ENCODE results near the gene APOL3. TPM values are rescaled to one million over a fixed set of nuclear protein-coding genes. Genes with fewer than 3 reads are reported as not detected.

Gene APOL3
- total and polyA plus RNA-seq, 10 of the 15 experiments (the other 5 are each of a cell fraction or from before 2014, with no cell fraction given), result 6.9 to 66.8 (median 48.5) TPM

DNA sequence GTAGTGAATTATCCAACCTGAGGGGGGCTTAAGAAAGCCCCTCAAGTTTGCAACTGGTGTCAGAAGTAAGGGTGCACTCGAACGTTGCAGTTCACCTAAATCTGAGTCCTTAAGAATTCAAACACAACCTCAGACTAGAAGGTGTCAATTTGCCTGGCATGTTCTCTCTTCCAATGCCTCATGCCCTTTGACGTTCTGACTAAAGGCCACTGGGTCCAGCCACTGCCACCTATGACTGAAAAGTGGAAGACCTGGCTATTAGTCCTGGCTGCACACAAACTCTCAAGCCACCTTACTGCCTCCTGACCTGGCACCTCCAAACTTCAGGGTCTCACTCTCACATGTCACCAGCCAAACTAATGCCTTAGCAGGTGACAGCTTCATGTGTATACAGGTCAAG is 33.0 kb upstream of the APOL3 start:
- no peak overlapping the region for H3K27ac ChIP-seq (ENCODE audit: control insufficient read depth, insufficient read depth)
- no peak overlapping the region for H2AFZ ChIP-seq (ENCODE audit: control insufficient read depth, low read depth, low read length)
- no peak for DNase-seq (ENCODE audit: low read depth, low spot score)
- no peaks in the 10 kb centered on the region for H3K36me3 ChIP-seq (ENCODE audit: control insufficient read depth in 2 of 2, insufficient read depth in 2 of 2, low read length in 1 of 2)
- H3K4me3 ChIP-seq, result no peak overlapping the region
- peaks cover 12% of the 10 kb centered on the region for H3K4me1 ChIP-seq (ENCODE audit: control insufficient read depth, insufficient read depth, low read length)
- no peaks in the 10 kb centered on the region for H3K9me3 ChIP-seq (replicated peaks; ENCODE audit: control insufficient read depth, insufficient read depth, low read length)
- WGBS (ENCODE audit: insufficient coverage, insufficient replicate concordance, low lambda C conversion rate, missing lambda C conversion rate), result 15% methylated on average over 3 of the region's 3 CpGs
- ATAC-seq, result no peak
- H3K27me3 ChIP-seq (replicated peaks in 1 of 2; ENCODE audit: control insufficient read depth in 2 of 2, insufficient read depth in 2 of 2, low read length in 1 of 2), result no peaks in the 10 kb centered on the region; a peak in 1 of 4 replicates
- BruUV-seq (replicated peaks), result no TSS peak
- no peak overlapping the region for H3K4me2 ChIP-seq (ENCODE audit: control insufficient read depth, insufficient read depth)
- in situ Hi-C loops (cut with MboI) (loop anchor here (5.0 kb wide), 1 partner anchor 79 kb away; no protein-coding TSS in a partner anchor), intact Hi-C loops (cut with micrococcal nuclease; ENCODE audit: unreplicated experiment) (loop anchor here (10.0 kb wide), 1 partner anchor 291 kb away; the partner anchor contains the start of gene TXN2)
- H3K9ac ChIP-seq (ENCODE audit: control insufficient read depth, insufficient read depth, low read length), result no peak overlapping the region
- SMC1A ChIA-PET (ENCODE audit: uncharacterized antibody, unreplicated experiment), result interaction anchor here (6.4 kb wide), 1 partner anchor 45 kb away, joined by 36 read pairs; the partner anchor contains the start of gene APOL2
- RAD21 ChIA-PET (ENCODE audit: unreplicated experiment), result no interaction called here
- CTCF ChIA-PET, result interaction anchor here (0.7 to 6.7 kb wide), 7 partner anchors 29 to 293 kb away, joined by 3 to 94 read pairs (median 4); partner anchors contain the start of gene APOL2
- POLR2A ChIA-PET, result no interaction called here
- H3K79me2 ChIP-seq (ENCODE audit: control insufficient read depth, insufficient read depth, low read length), result no peaks in the 10 kb centered on the region
- FAIRE-seq, result no peak
- no peaks in the 10 kb centered on the region for H4K20me1 ChIP-seq (ENCODE audit: control insufficient read depth, insufficient read depth)
- TF ChIP-seq SREBF1 (IDR thresholded peaks at IDR 0.05; ENCODE audit: low read length) (no peak), SUZ12 (IDR thresholded peaks at IDR 0.05; ENCODE audit: unreplicated experiment) (no peak), CEBPZ (IDR thresholded peaks at IDR 0.05; ENCODE audit: low read depth, low read length) (no peak), TCF12 (IDR thresholded peaks at IDR 0.05; ENCODE audit: low read depth, low read length) (no peak), YY1 (IDR thresholded peaks at IDR 0.05; ENCODE audit: low read depth, low read length) (no peak), IKZF2 (IDR thresholded peaks at IDR 0.05) (no peak), SRF (IDR thresholded peaks at IDR 0.05; ENCODE audit: low read depth in 2 of 2, low read length in 2 of 2) (no peak), ZZZ3 (IDR thresholded peaks at IDR 0.05; ENCODE audit: control insufficient read depth, insufficient read length, low read depth) (no peak), PAX8 (IDR thresholded peaks at IDR 0.05) (no peak)
- TF ChIP-seq, protein P1, sequence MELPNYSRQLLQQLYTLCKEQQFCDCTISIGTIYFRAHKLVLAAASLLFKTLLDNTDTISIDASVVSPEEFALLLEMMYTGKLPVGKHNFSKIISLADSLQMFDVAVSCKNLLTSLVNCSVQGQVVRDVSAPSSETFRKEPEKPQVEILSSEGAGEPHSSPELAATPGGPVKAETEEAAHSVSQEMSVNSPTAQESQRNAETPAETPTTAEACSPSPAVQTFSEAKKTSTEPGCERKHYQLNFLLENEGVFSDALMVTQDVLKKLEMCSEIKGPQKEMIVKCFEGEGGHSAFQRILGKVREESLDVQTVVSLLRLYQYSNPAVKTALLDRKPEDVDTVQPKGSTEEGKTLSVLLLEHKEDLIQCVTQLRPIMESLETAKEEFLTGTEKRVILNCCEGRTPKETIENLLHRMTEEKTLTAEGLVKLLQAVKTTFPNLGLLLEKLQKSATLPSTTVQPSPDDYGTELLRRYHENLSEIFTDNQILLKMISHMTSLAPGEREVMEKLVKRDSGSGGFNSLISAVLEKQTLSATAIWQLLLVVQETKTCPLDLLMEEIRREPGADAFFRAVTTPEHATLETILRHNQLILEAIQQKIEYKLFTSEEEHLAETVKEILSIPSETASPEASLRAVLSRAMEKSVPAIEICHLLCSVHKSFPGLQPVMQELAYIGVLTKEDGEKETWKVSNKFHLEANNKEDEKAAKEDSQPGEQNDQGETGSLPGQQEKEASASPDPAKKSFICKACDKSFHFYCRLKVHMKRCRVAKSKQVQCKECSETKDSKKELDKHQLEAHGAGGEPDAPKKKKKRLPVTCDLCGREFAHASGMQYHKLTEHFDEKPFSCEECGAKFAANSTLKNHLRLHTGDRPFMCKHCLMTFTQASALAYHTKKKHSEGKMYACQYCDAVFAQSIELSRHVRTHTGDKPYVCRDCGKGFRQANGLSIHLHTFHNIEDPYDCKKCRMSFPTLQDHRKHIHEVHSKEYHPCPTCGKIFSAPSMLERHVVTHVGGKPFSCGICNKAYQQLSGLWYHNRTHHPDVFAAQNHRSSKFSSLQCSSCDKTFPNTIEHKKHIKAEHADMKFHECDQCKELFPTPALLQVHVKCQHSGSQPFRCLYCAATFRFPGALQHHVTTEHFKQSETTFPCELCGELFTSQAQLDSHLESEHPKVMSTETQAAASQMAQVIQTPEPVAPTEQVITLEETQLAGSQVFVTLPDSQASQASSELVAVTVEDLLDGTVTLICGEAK (IDR thresholded peaks at IDR 0.05; ENCODE audit: borderline replicate concordance), result no peak
- TF ChIP-seq, protein P2, sequence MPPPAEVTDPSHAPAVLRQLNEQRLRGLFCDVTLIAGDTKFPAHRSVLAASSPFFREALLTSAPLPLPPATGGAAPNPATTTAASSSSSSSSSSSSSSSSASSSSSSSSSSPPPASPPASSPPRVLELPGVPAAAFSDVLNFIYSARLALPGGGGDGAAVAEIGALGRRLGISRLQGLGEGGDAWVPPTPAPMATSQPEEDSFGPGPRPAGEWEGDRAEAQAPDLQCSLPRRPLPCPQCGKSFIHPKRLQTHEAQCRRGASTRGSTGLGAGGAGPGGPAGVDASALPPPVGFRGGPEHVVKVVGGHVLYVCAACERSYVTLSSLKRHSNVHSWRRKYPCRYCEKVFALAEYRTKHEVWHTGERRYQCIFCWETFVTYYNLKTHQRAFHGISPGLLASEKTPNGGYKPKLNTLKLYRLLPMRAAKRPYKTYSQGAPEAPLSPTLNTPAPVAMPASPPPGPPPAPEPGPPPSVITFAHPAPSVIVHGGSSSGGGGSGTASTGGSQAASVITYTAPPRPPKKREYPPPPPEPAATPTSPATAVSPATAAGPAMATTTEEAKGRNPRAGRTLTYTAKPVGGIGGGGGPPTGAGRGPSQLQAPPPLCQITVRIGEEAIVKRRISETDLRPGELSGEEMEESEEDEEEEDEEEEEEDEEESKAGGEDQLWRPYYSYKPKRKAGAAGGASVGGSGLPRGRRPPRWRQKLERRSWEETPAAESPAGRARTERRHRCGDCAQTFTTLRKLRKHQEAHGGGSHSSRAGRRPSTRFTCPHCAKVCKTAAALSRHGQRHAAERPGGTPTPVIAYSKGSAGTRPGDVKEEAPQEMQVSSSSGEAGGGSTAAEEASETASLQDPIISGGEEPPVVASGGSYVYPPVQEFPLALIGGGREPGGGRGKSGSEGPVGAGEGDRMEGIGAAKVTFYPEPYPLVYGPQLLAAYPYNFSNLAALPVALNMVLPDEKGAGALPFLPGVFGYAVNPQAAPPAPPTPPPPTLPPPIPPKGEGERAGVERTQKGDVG (CRISPR knock-in tag; IDR thresholded peaks at IDR 0.05), result no peak
- TF ChIP-seq, protein P3, sequence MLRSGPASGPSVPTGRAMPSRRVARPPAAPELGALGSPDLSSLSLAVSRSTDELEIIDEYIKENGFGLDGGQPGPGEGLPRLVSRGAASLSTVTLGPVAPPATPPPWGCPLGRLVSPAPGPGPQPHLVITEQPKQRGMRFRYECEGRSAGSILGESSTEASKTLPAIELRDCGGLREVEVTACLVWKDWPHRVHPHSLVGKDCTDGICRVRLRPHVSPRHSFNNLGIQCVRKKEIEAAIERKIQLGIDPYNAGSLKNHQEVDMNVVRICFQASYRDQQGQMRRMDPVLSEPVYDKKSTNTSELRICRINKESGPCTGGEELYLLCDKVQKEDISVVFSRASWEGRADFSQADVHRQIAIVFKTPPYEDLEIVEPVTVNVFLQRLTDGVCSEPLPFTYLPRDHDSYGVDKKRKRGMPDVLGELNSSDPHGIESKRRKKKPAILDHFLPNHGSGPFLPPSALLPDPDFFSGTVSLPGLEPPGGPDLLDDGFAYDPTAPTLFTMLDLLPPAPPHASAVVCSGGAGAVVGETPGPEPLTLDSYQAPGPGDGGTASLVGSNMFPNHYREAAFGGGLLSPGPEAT (IDR thresholded peaks at IDR 0.05; ENCODE audit: low read depth), result no peak
